AG04450 (cell line): ENCODE results near the gene MAP3K5. TPM values are rescaled to one million over a fixed set of nuclear protein-coding genes. Genes with fewer than 3 reads are reported as not detected.

ENCODE experiments used
- CTCF ChIA-PET: fragments of 300-600, 350-600 bp; formaldehyde crosslinking; extraction: SDS; loops from one replicate; lab custom pipeline; 2022; ENCODE audit warnings: antibody characterized with exemption, inconsistent platforms; lab: Charles Lee
- POLR2A ChIA-PET: fragments of 350-600 bp; formaldehyde crosslinking; extraction: SDS; loops from one replicate; lab custom pipeline; 2021; ENCODE audit warnings: antibody characterized with exemption, inconsistent platforms; lab: Yijun Ruan, JAX
- DNase-seq: peaks from one replicate; pipeline ENCODE4 v3.0.0-alpha.2; 2011; ENCODE audit warnings: low read depth, low spot score
- H3K27ac ChIP-seq: one replicate; pipeline ENCODE4 v1.5.1; 2012; ENCODE audit warnings: low read depth, low read length, control low read depth
- H3K27me3 ChIP-seq: one replicate; pipeline ENCODE4 v1.6.0; 2012; ENCODE audit warnings: low read length; ENCODE audit not compliant: control insufficient read depth, insufficient read depth
- H3K4me3 ChIP-seq: 2 replicates; pipeline ENCODE4 v1.5.1; 2011; ENCODE audit warnings: mild to moderate bottlenecking, low read depth, low read length, control low read depth
- H3K9me3 ChIP-seq: 2 replicates; pipeline ENCODE4 v1.5.1; 2012; ENCODE audit warnings: low read length; ENCODE audit not compliant: control insufficient read depth, insufficient read depth
- CTCF ChIP-seq: IDR thresholded peaks from 2 replicates; pipeline ENCODE4 v1.5.1; 2011; ENCODE audit warnings: low read depth, low read length, control low read depth, inconsistent platforms
- polyA plus RNA-seq: library from polyadenylated mRNA; depleted of rRNA; stranded (reverse); fragments of >200 nt; gene quantifications from 2 replicates; pipeline ENCODE4 v1.2.3, GENCODE V29; 2011

MAP3K5 gene
- polyA plus RNA-seq, 1 experiment: 17.0 TPM

GRCh38 chr6:136784271-136784664, 8.0 kb downstream of the MAP3K5 start:
- Histone ChIP-seq H3K9me3 (no peaks in the 10 kb centered on the region), H3K4me3 (no peak overlapping the region), H3K27ac (no peak overlapping the region), H3K27me3 (no peaks in the 10 kb centered on the region)
- POLR2A ChIA-PET: no interaction called here
- DNase-seq: no peak
- CTCF ChIA-PET: interaction anchor here (1.2 to 1.6 kb wide), 2 partner anchors 10 to 140 kb away, joined by 4 read pairs; no protein-coding TSS in a partner anchor
- TF ChIP-seq CTCF: no peak

GRCh38 chr6:136783495-136784270, 8.6 kb downstream of the MAP3K5 start:
- ChIA-PET POLR2A (no interaction called here), CTCF (interaction anchor here (1.2 to 1.6 kb wide), 2 partner anchors 10 to 140 kb away, joined by 4 read pairs; no protein-coding TSS in a partner anchor)
- H3K27me3 ChIP-seq: no peaks in the 10 kb centered on the region
- H3K4me3 ChIP-seq: no peak overlapping the region
- TF ChIP-seq CTCF: no peak
- no peaks in the 10 kb centered on the region for H3K9me3 ChIP-seq
- DNase-seq: no peak
- H3K27ac ChIP-seq: no peak overlapping the region

GRCh38 chr6:136783021-136783420, 9.3 kb downstream of the MAP3K5 start:
- ChIA-PET POLR2A (no interaction called here), CTCF (interaction anchor here (2.3 kb wide), 1 partner anchor 9 kb away, joined by 15 read pairs; the partner anchor contains the start of gene MAP3K5)
- H3K27ac ChIP-seq: peak overlapping the region; percentile 34
- H3K27me3 ChIP-seq: no peaks in the 10 kb centered on the region
- no peak for DNase-seq
- H3K4me3 ChIP-seq: no peak overlapping the region
- H3K9me3 ChIP-seq: no peaks in the 10 kb centered on the region
- no peak for TF ChIP-seq CTCF

GRCh38 chr6:136782021-136782770, 10.1 kb downstream of the MAP3K5 start:
- Histone ChIP-seq H3K27ac (peak overlapping the region; percentile 58), H3K27me3 (no peaks in the 10 kb centered on the region), H3K4me3 (no peak overlapping the region), H3K9me3 (no peaks in the 10 kb centered on the region)
- CTCF ChIA-PET: interaction anchor here (0.7 to 2.3 kb wide), 3 partner anchors 10 to 219 kb away, joined by 3 to 15 read pairs (median 4); partner anchors contain the start of gene MAP3K5
- POLR2A ChIA-PET: interaction anchor here (0.6 kb wide), 1 partner anchor 189 kb away, joined by 3 read pairs; no protein-coding TSS in a partner anchor
- DNase-seq: peak; percentile 21
- no peak for TF ChIP-seq CTCF

GRCh38 chr6:136780972-136781371, 11.3 kb downstream of the MAP3K5 start:
- no peak for DNase-seq
- Histone ChIP-seq H3K27ac (no peak overlapping the region), H3K27me3 (no peaks in the 10 kb centered on the region), H3K4me3 (no peak overlapping the region), H3K9me3 (no peaks in the 10 kb centered on the region)
- TF ChIP-seq CTCF: no peak
- POLR2A ChIA-PET: no interaction called here
- CTCF ChIA-PET: interaction anchor here (2.3 kb wide), 1 partner anchor 11 kb away, joined by 15 read pairs; the partner anchor contains the start of gene MAP3K5
